ENCODE measurements around the gene UBA5. TPM values are rescaled to one million over a fixed set of nuclear protein-coding genes. Genes with fewer than 3 reads are reported as not detected.

Gene UBA5
- total and polyA plus RNA-seq, 9 of the 15 experiments (the other 6 are each of a cell fraction or from before 2014, with no cell fraction given): 8.1 to 71.1 (median 29.4) TPM

DNA sequence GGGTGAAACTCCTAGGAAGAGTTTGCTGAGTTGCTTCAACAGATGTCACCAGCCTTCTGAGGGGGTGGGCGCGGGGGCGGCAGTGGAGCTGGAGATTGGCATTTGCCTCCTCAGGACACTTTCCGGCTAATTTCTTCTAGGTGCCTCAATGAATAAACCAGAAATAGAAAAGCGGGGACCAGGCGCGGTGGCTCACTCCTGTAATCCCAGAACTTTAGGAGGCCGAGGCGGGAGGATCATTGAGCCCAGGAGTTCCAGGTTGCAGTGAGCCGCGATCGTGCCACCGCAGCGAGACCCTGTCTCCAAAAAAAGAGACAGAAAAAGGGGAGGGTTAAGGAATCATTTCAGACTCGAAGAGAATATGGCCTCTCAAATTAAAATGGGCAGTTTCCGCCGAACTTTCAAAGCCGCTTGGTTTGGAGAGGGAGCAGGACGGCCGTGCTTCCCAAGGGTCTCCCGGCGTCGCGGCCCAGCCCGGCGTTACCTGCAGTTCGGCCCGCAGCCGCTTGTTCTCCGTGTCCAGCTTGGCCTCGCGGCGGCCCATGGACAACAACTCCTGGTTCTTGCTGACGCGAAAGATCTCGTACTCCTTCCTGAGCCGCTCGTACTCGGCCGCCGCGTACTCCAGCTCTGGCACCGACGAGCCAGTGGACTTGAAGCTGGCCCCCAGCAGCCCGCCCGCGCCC lies 61.5 kb downstream of the UBA5 start (continued):
- TF ChIP-seq ATF1 (CRISPR knock-in tag; IDR thresholded peaks at IDR 0.05) (no peak), ATF1 (tag; IDR thresholded peaks at IDR 0.05) (0 out of 2 replicates have a peak, but pooled peaks have one; percentile 39), ZC3H11A (IDR thresholded peaks at IDR 0.05; ENCODE audit: low read depth, low read length) (no peak), ZNF121 (CRISPR knock-in tag; conservative IDR thresholded peaks at IDR 0.05) (peak; percentile 57), SMC3 (conservative IDR thresholded peaks at IDR 0.05; ENCODE audit: insufficient read depth, low read depth, low read length) (0 out of 2 replicates have a peak, but pooled peaks have one; percentile 2)

DNA sequence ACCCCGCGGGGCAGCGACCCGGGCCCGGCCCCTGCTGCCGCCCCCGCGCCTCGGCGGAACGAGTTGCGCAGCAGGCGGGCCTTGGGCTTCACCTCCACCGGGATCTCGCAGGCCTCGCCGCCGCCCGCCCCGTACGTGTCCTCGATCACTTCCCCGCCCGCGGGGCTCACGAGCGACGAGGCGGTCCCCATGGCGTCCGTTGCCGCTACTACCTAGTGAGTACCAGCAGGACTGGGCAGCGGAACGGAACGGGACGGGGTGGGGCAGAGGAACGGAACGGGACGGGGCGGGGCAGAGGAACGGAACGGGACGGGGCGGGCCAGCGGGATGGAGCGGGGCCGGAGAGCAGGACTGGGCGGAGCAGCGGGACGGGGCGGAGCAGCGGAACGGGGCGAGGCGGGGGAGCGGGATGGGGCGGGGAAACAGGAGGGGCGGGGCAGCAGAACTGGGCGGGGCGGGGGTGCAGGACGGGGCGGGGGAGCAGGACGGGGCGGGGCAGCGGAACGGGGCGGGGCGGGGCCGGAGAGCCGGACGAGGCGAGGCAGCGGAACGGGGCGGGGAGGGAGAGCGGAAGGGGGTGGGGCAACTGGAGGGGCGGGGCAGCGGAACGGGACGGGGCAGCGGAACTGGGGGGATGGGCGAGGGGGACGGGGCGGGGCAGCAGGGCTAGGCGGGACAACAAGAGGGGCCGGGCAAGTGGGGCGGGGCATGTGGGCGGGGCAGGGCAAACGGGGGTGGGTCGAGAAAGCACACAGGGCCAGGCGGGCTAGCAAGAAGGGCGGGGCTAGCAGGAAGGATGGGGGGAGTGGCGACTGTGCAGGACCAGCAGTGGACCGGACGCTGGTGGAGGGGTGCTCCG lies 62.3 kb downstream of the UBA5 start, which contains the start of gene NPHP3:
NPHP3 (minus strand) TSS at position 245 of the 859 bp plus-strand sequence; CDS start at position 191, 54 bp downstream.
- intact Hi-C loops (cut with micrococcal nuclease): loop anchor here (2.0 to 10.0 kb wide), 3 partner anchors 64 to 1202 kb away; partner anchors contain the start of genes ACAD11 and CDV3
- no TSS peak for BruUV-seq (replicated peaks)
- Histone ChIP-seq H3K4me2 (ENCODE audit: insufficient read depth, low read length) (peak within 1 kb of the TSS; percentile 81), H4K20me1 (replicated peaks; ENCODE audit: control insufficient read depth, insufficient read depth, low read length) (no peaks in the 10 kb centered on the region), H3K27me3 (ENCODE audit: control insufficient read depth in 2 of 2, insufficient read depth in 2 of 2, low read length in 2 of 2) (no peaks in the 10 kb centered on the region), H3K9ac (ENCODE audit: insufficient read depth in 1 of 2, low read depth in 2 of 2, low read length in 2 of 2) (peak within 1 kb of the TSS; percentile 69 to 97), H3K9me1 (ENCODE audit: control insufficient read depth, insufficient read depth, low read length) (no peaks in the 10 kb centered on the region), H3K9me3 (replicated peaks; ENCODE audit: control insufficient read depth, insufficient read depth, low read depth, low read length) (no peaks in the 10 kb centered on the region), H3K4me3 (peak within 1 kb of the TSS; percentile 70), H3K27ac (ENCODE audit: extremely low read depth, low read depth, low read length) (peak within 1 kb of the TSS; percentile 80), H3K36me3 (ENCODE audit: control insufficient read depth, insufficient read depth, low read length) (peaks cover 4% of the 10 kb centered on the region; the same call in 2 of the 3 replicates), H3K79me2 (ENCODE audit: control insufficient read depth, insufficient read depth, low read length) (peaks cover 19% of the 10 kb centered on the region), H2AFZ (ENCODE audit: low read depth, low read length) (peak within 1 kb of the TSS; percentile 91), H3K4me1 (replicated peaks in 1 of 2; ENCODE audit: control insufficient read depth in 2 of 2, insufficient read depth in 2 of 2, low read length in 2 of 2) (peaks cover 9 to 16% of the 10 kb centered on the region in 2 experiments; a peak in 4 of 5 replicates)
- ChIA-PET CTCF (ENCODE audit: low intra/inter-chr PET ratio) (no interaction called here), POLR2A (interaction anchor here (0.7 kb wide), 1 partner anchor 18 kb away, joined by 3 read pairs; no protein-coding TSS in a partner anchor)
- in situ Hi-C loops (cut with MboI): loop anchor here (10.0 kb wide), 1 partner anchor 702 kb away; no protein-coding TSS in a partner anchor
- 0% methylated on average over 7 of the region's 96 CpGs for WGBS (ENCODE audit: insufficient coverage, low coverage, missing lambda C conversion rate)
- ATAC-seq: peak; percentile 91
- FAIRE-seq: peak; percentile 15
- DNase-seq (ENCODE audit: extremely low read depth in 1 of 4, low spot score in 3 of 4): peak; percentile 92 to 94 (median 92)
- TF ChIP-seq ZNF76 (CRISPR knock-in tag; IDR thresholded peaks at IDR 0.05; ENCODE audit: borderline replicate concordance) (no peak), CBX2 (IDR thresholded peaks at IDR 0.05; ENCODE audit: insufficient read depth, low read length, poor library complexity, severe bottlenecking) (no peak), TAF1 (IDR thresholded peaks at IDR 0.05; ENCODE audit: control insufficient read depth, extremely low read depth, insufficient read depth, low read length, severe bottlenecking) (peak; percentile 69), HDAC8 (tag; IDR thresholded peaks at IDR 0.05) (0 out of 2 replicates have a peak, but pooled peaks have one; percentile 23), CEBPB (tag; IDR thresholded peaks at IDR 0.05) (no peak), ZBTB2 (IDR thresholded peaks at IDR 0.05) (no peak), TAF15 (IDR thresholded peaks at IDR 0.05; ENCODE audit: low read depth, low read length) (no peak), NFE2L1 (tag; IDR thresholded peaks at IDR 0.05; ENCODE audit: borderline replicate concordance, low read depth) (no peak), BACH1 (tag; IDR thresholded peaks at IDR 0.05) (no peak)
- TF ChIP-seq, protein P1, sequence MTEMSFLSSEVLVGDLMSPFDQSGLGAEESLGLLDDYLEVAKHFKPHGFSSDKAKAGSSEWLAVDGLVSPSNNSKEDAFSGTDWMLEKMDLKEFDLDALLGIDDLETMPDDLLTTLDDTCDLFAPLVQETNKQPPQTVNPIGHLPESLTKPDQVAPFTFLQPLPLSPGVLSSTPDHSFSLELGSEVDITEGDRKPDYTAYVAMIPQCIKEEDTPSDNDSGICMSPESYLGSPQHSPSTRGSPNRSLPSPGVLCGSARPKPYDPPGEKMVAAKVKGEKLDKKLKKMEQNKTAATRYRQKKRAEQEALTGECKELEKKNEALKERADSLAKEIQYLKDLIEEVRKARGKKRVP (CRISPR knock-in tag; IDR thresholded peaks at IDR 0.05): no peak

All from K562 (cell line).